Right lobe of liver (tissue), 6 donors: Measurements from ENCODE around the gene ZNRF4. TPM values are rescaled to one million over a fixed set of nuclear protein-coding genes. Genes with fewer than 3 reads are reported as not detected.

Source experiments
- ATAC-seq, 4 donors: fragments of 200-7000 bp; cut with Tn5 transposase; one replicate each; pipeline ENCODE4 v1.9.1; 2020; ENCODE audit warnings: mild to moderate bottlenecking in 4 of 4, moderate library complexity in 4 of 4
- DNase-seq, 3 donors: peaks; one replicate each; pipeline ENCODE4 v3.0.0-alpha.2; 2020
- H3K27ac ChIP-seq, 3 donors: fragments of 200-600 bp; one replicate each; pipeline ENCODE4 v1.8.0; 2022
- H3K27me3 ChIP-seq, 2 donors: fragments of 200-600 bp; one replicate each; pipeline ENCODE4 v1.8.0; 2022
- H3K36me3 ChIP-seq, 4 donors: fragments of 200-600 bp; sonication (generic) in 1 of 4; one replicate each; pipeline versions ENCODE4 v1.5.1 to v1.8.0; 2017 to 2022; ENCODE audit warnings: control low read depth in 1 of 4
- H3K4me1 ChIP-seq, 4 donors: fragments of 200-600 bp; sonication (generic) in 1 of 4; one replicate each; pipeline versions ENCODE4 v1.5.1 to v1.8.0; 2017 to 2022; ENCODE audit warnings: control low read depth in 1 of 4
- H3K4me3 ChIP-seq, 3 donors: fragments of 200-600 bp; one replicate each; pipeline ENCODE4 v1.8.0; 2022
- H3K9me3 ChIP-seq, 4 donors: fragments of 200-600 bp; sonication (generic) in 1 of 4; one replicate each; pipeline versions ENCODE4 v1.5.1 to v1.8.0; 2017 to 2022; ENCODE audit warnings: control low read depth in 1 of 4
- POLR2A ChIP-seq: fragments of 450-650 bp; IDR thresholded peaks from one replicate; pipeline ENCODE4 v1.6.1; 2017; ENCODE audit warnings: antibody characterized with exemption, mild to moderate bottlenecking
- WGBS: methylation state at CpG from one replicate; pipeline ENCODE4 v1.1.6; 2018; ENCODE audit warnings: low coverage, low lambda C conversion rate; ENCODE audit not compliant: insufficient coverage; ENCODE audit errors: missing lambda C conversion rate; 5-methylcytosine and 5-hydroxymethylcytosine counted together
- intact Hi-C, 2 donors: fragments of 100-400 bp; cut with DNase I; formaldehyde crosslinking; loops; one replicate each; pipeline versions ENCODE4 v1.11.2 to v1.14.1; 2022
- total RNA-seq, 6 experiments: library from RNA; depleted of rRNA in 2 of 6; stranded (reverse); fragments of >200 nt in 2 of 6; fragmentation: NEBNext Ultra II Directional in 3 of 6; extraction: Animal tissue kit (Norgen Biotek cat#: 25700) in 3 of 6; gene quantifications; one replicate each; pipeline versions ENCODE4 v1.1.0 to v1.2.4, GENCODE V29; 2016 to 2023
- TF ChIP-seq, protein P1 (sequence below), 4 donors: fragments of 200-600 bp in 3 of 4; fragments of 450-650 bp in 1 of 4; IDR thresholded peaks; one replicate each; pipeline versions ENCODE4 v1.5.1 to v1.8.0; 2016 to 2022; ENCODE audit warnings: antibody characterized with exemption in 4 of 4, mild to moderate bottlenecking in 2 of 4
- donor health status: DM: no; HTN: yes; CAD: no.
- donor health status: DM: no; HTN: no; CAD: no.
- donor health status: DM: no; HTN: no; CAD: no.
- donor health status: DM: no; HTN: yes; CAD: no.
- donor health status: DM: no; HTN: yes; CAD: no.

The ZNRF4 gene
- total RNA-seq, 6 experiments from 2014 or later: not detected

- Histone ChIP-seq H3K4me1 (no peaks in the 10 kb centered on the region), H3K27ac (no peak overlapping the region), H3K4me3 (no peak overlapping the region), H3K9me3 (no peaks in the 10 kb centered on the region), H3K27me3 (no peaks in the 10 kb centered on the region), H3K36me3 (no peaks in the 10 kb centered on the region)
- intact Hi-C loops: no loop called here
- ATAC-seq (no peak), DNase-seq (no peak)
- TF ChIP-seq, protein P1, sequence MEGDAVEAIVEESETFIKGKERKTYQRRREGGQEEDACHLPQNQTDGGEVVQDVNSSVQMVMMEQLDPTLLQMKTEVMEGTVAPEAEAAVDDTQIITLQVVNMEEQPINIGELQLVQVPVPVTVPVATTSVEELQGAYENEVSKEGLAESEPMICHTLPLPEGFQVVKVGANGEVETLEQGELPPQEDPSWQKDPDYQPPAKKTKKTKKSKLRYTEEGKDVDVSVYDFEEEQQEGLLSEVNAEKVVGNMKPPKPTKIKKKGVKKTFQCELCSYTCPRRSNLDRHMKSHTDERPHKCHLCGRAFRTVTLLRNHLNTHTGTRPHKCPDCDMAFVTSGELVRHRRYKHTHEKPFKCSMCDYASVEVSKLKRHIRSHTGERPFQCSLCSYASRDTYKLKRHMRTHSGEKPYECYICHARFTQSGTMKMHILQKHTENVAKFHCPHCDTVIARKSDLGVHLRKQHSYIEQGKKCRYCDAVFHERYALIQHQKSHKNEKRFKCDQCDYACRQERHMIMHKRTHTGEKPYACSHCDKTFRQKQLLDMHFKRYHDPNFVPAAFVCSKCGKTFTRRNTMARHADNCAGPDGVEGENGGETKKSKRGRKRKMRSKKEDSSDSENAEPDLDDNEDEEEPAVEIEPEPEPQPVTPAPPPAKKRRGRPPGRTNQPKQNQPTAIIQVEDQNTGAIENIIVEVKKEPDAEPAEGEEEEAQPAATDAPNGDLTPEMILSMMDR (IDR thresholded peaks at IDR 0.05): no peak
- no peak for TF ChIP-seq POLR2A
- 28% methylated on average over 10 of the region's 13 CpGs for WGBS
Observed at GRCh38 chr19:5477451-5478215, 22.4 kb downstream of the ZNRF4 start.

DNA sequence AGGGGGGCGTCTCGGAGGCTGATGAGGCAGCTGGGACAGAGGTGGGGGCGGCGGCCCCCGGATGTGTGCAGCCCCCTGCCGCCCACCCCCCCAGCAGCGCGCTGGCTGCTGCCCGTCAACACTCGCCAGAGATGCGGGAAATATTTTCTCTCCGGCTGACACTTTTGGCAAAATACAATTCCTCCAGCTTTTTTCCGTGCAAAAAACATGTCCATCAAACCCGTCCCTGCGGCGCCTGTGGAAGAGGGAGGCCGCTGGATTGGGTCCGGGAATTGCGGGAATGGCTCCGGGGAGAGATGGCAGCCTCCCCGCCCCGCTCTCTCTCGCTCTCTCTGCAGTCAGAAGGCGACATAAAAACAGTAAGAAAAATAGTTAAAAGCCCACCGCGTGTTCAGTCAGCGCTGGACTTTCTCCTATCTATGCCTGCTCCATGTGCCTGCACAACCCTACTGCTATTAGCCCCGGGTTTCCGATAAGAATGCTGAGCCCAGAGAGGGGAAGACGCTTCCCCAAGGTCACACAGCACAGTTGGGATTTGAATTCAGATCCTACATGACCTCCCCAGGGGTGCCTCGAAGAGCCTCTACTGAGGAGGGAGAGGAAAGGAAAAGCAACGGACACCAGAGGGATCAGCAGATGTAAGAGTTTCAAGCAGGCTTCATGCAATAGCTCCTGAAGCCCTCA lies 23.2 kb downstream of the ZNRF4 start:
- Histone ChIP-seq H3K4me3 (no peak overlapping the region), H3K9me3 (no peaks in the 10 kb centered on the region), H3K27me3 (no peaks in the 10 kb centered on the region), H3K4me1 (peaks cover 0 to 6% (median 3%) of the 10 kb centered on the region in 4 donors), H3K27ac (no peak overlapping the region), H3K36me3 (no peaks in the 10 kb centered on the region)
- intact Hi-C loops: no loop called here
- DNase-seq: no peak
- WGBS: 28% methylated on average over 20 of the region's 32 CpGs
- TF ChIP-seq, protein P1 (IDR thresholded peaks at IDR 0.05): no peak
- no peak for TF ChIP-seq POLR2A
- ATAC-seq: no peak

- Histone ChIP-seq H3K4me3 (no peak overlapping the region), H3K27ac (no peak overlapping the region), H3K9me3 (no peaks in the 10 kb centered on the region), H3K27me3 (no peaks in the 10 kb centered on the region), H3K4me1 (peaks cover 0 to 13% (median 6%) of the 10 kb centered on the region in 4 donors), H3K36me3 (no peaks in the 10 kb centered on the region)
- TF ChIP-seq, protein P1 (IDR thresholded peaks at IDR 0.05): no peak
- no peak for TF ChIP-seq POLR2A
- WGBS: 44% methylated on average over 5 of the region's 8 CpGs
- intact Hi-C loops: no loop called here
- DNase-seq (no peak), ATAC-seq (no peak)
Observed at GRCh38 chr19:5478925-5479588, 23.8 kb downstream of the ZNRF4 start.

GRCh38 chr19:5479958-5480357 lies 24.7 kb downstream of the ZNRF4 start:
- TF ChIP-seq, protein P1 (IDR thresholded peaks at IDR 0.05): no peak
- no peak for TF ChIP-seq POLR2A
- no peak overlapping the region for H3K4me3 ChIP-seq
- no peak for ATAC-seq
- H3K27ac ChIP-seq: no peak overlapping the region
- H3K36me3 ChIP-seq: no peaks in the 10 kb centered on the region
- 35% methylated on average over 14 of the region's 14 CpGs for WGBS
- peaks cover 0 to 22% (median 10%) of the 10 kb centered on the region in 4 donors for H3K4me1 ChIP-seq
- no peaks in the 10 kb centered on the region for H3K9me3 ChIP-seq
- no peak for DNase-seq
- H3K27me3 ChIP-seq: no peaks in the 10 kb centered on the region
- intact Hi-C loops: no loop called here
